HepG2 (cell line): ENCODE measurements around the gene TMC4. TPM values are rescaled to one million over a fixed set of nuclear protein-coding genes. Genes with fewer than 3 reads are reported as not detected.

Experiments
- CSRNP2 ChIP-seq: sonication (generic); formaldehyde crosslinking; conservative IDR thresholded peaks from 2 replicates; pipeline ENCODE4 v1.8.0; 2022; ENCODE audit warnings: low read depth, missing genetic modification reagents
- ERF ChIP-seq: IDR thresholded peaks from 2 replicates; pipeline ENCODE4 v1.6.1; 2018; ENCODE audit warnings: missing biosample characterization, missing genetic modification reagents
- HMGXB4 ChIP-seq, 2 experiments: sonication (generic) in 1 of 2; formaldehyde crosslinking in 1 of 2; IDR thresholded peaks; 2 replicates each; pipeline versions ENCODE4 v1.4.0 to v1.6.1; 2018 to 2020; ENCODE audit warnings: missing genetic modification reagents in 2 of 2, borderline replicate concordance in 1 of 2, low read depth in 1 of 2, mild to moderate bottlenecking in 1 of 2, missing biosample characterization in 1 of 2
- JUNB ChIP-seq: sonication (generic); formaldehyde crosslinking; IDR thresholded peaks from 2 replicates; pipeline ENCODE4 v1.8.0; 2022; ENCODE audit warnings: missing genetic modification reagents, mild to moderate bottlenecking, borderline replicate concordance
- KLF12 ChIP-seq: sonication (generic); formaldehyde crosslinking; IDR thresholded peaks from 2 replicates; pipeline ENCODE4 v1.4.0; 2020; ENCODE audit warnings: missing genetic modification reagents, borderline replicate concordance
- MYC ChIP-seq: sonication (generic); formaldehyde crosslinking; IDR thresholded peaks from 2 replicates; pipeline ENCODE4 v1.9.0; 2021; ENCODE audit warnings: missing genetic modification reagents, borderline replicate concordance
- PAX8 ChIP-seq: sonication (generic); formaldehyde crosslinking; IDR thresholded peaks from 2 replicates; pipeline ENCODE4 v1.8.0; 2022; ENCODE audit warnings: mild to moderate bottlenecking, missing genetic modification reagents, borderline replicate concordance
- TBX2 ChIP-seq: sonication (generic); formaldehyde crosslinking; IDR thresholded peaks from 2 replicates; pipeline ENCODE4 v1.5.0; 2020; ENCODE audit warnings: missing genetic modification reagents, mild to moderate bottlenecking, borderline replicate concordance
- THAP8 ChIP-seq: sonication (generic); formaldehyde crosslinking; IDR thresholded peaks from 2 replicates; pipeline ENCODE4 v1.5.1; 2020; ENCODE audit warnings: missing genetic modification reagents, mild to moderate bottlenecking, borderline replicate concordance
- ZNF451 ChIP-seq: sonication (generic); formaldehyde crosslinking; IDR thresholded peaks from 2 replicates; pipeline ENCODE4 v1.5.0; 2020; ENCODE audit warnings: mild to moderate bottlenecking, missing genetic modification reagents
- ZNF574 ChIP-seq: sonication (generic); formaldehyde crosslinking; IDR thresholded peaks from 2 replicates; pipeline ENCODE4 v1.4.0; 2020; ENCODE audit warnings: missing genetic modification reagents
- ZNF747 ChIP-seq: sonication (generic); formaldehyde crosslinking; IDR thresholded peaks from 2 replicates; pipeline ENCODE4 v1.8.1; 2023; ENCODE audit warnings: missing genetic modification reagents, mild to moderate bottlenecking, borderline replicate concordance
- ZNF761 ChIP-seq: sonication (generic); formaldehyde crosslinking; conservative IDR thresholded peaks from 2 replicates; pipeline ENCODE4 v1.4.0; 2020; ENCODE audit warnings: mild to moderate bottlenecking, missing genetic modification reagents
- ZNF776 ChIP-seq: sonication (generic); formaldehyde crosslinking; IDR thresholded peaks from 2 replicates; pipeline ENCODE4 v1.4.0; 2020; ENCODE audit warnings: mild to moderate bottlenecking, missing genetic modification reagents
- polyA plus RNA-seq, 8 experiments: library from polyadenylated mRNA; depleted of rRNA in 3 of 8; stranded (reverse) in 7 of 8; unstranded in 1 of 8; fragments of >200 nt; fragmentation: Illumina TruSeq in 4 of 8; extraction: Trizol in 4 of 8; gene quantifications; 2 replicates each; pipeline versions ENCODE4 v1.2.1 to v1.2.3, GENCODE V29; 2011 to 2016; ENCODE audit warnings: low read depth in 4 of 8, missing spikeins in 1 of 8, mixed read lengths in 1 of 8; ENCODE audit not compliant: insufficient read depth in 1 of 8
- total RNA-seq, 5 experiments: library from RNA; depleted of rRNA; stranded (reverse); fragments of >200 nt; fragmentation: Illumina TruSeq; extraction: Trizol; gene quantifications; 2 replicates each; pipeline ENCODE4 v1.2.3, GENCODE V29; 2016; ENCODE audit warnings: low read depth in 1 of 5
- TF ChIP-seq, protein P1 (sequence below): sonication (generic); formaldehyde crosslinking; conservative IDR thresholded peaks from 2 replicates; pipeline ENCODE4 v1.4.0; 2020; ENCODE audit warnings: missing genetic modification reagents
- TF ChIP-seq, protein P2 (sequence below): sonication (generic); formaldehyde crosslinking; IDR thresholded peaks from 2 replicates; pipeline ENCODE4 v1.5.0; 2020; ENCODE audit warnings: missing genetic modification reagents, mild to moderate bottlenecking, borderline replicate concordance

Gene TMC4
- total and polyA plus RNA-seq, 2 of the 13 experiments (the other 11 are each of a cell fraction or from before 2014, with no cell fraction given), result 0.13 to 0.24 TPM

DNA sequence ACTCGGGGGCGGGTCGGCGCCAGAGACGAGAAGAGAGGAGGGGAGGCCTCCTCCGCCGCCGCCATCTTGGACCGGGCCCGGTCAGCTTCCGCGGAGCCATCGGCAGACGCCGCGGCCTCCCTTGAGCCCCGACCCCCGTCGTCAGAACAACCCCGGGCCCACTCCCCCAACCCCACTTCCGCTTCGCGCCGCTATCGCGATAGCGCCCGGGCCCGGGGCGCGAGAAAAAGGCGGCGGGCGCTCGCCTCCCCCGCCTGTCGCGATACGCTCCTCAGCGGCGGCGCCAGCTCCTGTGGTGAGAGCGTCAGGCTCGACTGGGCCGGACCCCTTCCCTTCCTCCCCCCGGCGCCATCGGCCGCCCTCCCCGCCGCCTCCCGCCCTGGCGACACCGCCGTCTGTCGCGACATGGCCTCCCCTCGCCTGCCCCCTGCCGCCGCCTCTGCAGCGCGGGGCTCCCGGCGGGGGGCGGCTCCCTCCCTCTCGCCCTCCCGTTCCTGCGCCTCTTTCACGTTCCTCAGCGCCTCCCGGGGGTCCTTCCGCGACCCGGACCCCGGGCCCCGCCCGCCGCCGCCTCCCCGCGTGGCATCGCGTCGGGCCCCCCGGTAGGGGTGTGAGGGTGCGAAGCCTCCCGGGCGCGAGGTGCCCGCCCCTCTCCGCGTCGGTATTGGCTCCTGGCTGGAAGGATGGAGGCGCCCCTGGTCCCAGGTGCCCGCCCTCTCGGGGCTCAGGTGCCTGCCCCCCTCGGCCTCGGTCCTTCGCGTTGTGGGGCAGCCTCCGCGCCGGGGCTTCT, 35.1 kb downstream of the TMC4 start, which contains the start of gene CNOT3 (continued):
- TF ChIP-seq, protein P1, sequence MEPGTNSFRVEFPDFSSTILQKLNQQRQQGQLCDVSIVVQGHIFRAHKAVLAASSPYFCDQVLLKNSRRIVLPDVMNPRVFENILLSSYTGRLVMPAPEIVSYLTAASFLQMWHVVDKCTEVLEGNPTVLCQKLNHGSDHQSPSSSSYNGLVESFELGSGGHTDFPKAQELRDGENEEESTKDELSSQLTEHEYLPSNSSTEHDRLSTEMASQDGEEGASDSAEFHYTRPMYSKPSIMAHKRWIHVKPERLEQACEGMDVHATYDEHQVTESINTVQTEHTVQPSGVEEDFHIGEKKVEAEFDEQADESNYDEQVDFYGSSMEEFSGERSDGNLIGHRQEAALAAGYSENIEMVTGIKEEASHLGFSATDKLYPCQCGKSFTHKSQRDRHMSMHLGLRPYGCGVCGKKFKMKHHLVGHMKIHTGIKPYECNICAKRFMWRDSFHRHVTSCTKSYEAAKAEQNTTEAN (CRISPR knock-in tag), result peak; percentile 30; the same call in 1 of the 2 replicates
- TF ChIP-seq MYC (peak; percentile 7; the same call in 1 of the 2 replicates), ZNF451 (CRISPR knock-in tag) (peak; percentile 67; the same call in 1 of the 2 replicates), ZNF747 (CRISPR knock-in tag) (peak; percentile 71; the same call in 1 of the 2 replicates), CSRNP2 (CRISPR knock-in tag) (no peak; the same call in 1 of the 2 replicates), THAP8 (CRISPR knock-in tag) (peak; percentile 70; the same call in 1 of the 2 replicates), ZNF761 (no peak), ZNF776 (peak; percentile 74; the same call in 1 of the 2 replicates), PAX8 (CRISPR knock-in tag) (0 out of 2 replicates have a peak, but pooled peaks have one; percentile 69), ERF (CRISPR knock-in tag) (peak; percentile 43), KLF12 (CRISPR knock-in tag) (peak; percentile 60; the same call in 1 of the 2 replicates), TBX2 (CRISPR knock-in tag) (peak; percentile 42; the same call in 1 of the 2 replicates), HMGXB4 (CRISPR knock-in tag; IDR thresholded peaks at IDR 0.05; ENCODE audit: borderline replicate concordance in 1 of 2, low read depth in 1 of 2) (peak in 1 of 2 experiments; percentile 9; a peak in 1 of 4 replicates), ZNF574 (CRISPR knock-in tag) (peak; percentile 22; the same call in 1 of the 2 replicates), JUNB (CRISPR knock-in tag) (no peak)
- TF ChIP-seq, protein P2, sequence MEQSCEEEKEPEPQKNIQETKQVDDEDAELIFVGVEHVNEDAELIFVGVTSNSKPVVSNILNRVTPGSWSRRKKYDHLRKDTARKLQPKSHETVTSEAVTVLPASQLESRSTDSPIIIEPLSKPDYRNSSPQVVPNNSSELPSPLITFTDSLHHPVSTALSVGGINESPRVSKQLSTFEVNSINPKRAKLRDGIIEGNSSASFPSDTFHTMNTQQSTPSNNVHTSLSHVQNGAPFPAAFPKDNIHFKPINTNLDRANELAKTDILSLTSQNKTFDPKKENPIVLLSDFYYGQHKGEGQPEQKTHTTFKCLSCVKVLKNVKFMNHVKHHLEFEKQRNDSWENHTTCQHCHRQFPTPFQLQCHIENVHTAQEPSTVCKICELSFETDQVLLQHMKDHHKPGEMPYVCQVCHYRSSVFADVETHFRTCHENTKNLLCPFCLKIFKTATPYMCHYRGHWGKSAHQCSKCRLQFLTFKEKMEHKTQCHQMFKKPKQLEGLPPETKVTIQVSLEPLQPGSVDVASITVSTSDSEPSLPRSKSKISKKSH (CRISPR knock-in tag), result peak; percentile 41; the same call in 1 of the 2 replicates
